Stimulated activated CD8-positive, alpha-beta memory T cell treated with anti-CD3 and anti-CD28 coated beads, Interleukin-7, amount 100 ng/mL, for 1 hour (primary cell): Measurements from ENCODE around the gene MCTP1.

Experiments used
- DNase-seq, 2 donors: peaks; one replicate each; pipeline ENCODE4 v3.0.0-alpha.2; 2020; ENCODE audit warnings: low read depth in 2 of 2

Gene MCTP1

DNA sequence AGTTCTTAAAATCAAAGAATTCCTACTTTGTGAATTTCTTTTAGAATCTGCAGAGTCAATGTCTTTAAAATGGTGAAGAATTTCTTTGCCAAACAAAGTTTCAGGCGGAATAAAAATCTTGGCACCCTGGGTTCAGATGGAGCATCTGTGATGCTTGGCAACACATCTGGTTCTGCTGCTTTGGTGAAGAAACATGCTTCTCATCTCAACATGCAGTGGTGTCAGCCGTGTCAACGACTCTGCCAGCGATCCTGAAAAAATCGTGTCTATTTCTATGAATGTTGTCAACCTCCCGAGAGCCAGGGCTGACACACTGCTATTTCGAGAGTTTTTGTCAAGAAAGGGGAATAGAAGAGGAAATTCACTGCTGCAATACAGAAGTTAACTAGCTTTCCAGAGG is 514.9 kb downstream of the MCTP1 start:
- no peak for DNase-seq

DNA sequence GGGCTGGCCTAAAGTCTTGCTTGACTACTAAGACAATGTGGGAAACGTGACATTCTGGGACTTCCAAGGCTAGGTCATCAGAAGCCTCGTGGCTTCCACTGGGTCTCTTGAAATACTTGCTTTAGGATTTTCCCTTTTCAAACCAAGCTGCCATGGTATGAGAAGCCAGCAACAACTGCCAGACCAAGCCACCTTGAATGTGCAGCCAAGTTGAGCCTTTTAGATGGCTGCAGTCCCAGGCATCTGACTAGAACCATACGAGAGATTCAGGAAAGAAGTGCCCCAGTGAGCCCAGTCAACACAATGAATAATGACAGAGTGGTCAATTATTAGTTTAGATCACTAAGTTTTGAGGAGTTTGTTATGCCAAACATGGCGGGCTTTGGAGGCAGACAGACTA is 523.1 kb downstream of the MCTP1 start:
- no peak for DNase-seq

DNA sequence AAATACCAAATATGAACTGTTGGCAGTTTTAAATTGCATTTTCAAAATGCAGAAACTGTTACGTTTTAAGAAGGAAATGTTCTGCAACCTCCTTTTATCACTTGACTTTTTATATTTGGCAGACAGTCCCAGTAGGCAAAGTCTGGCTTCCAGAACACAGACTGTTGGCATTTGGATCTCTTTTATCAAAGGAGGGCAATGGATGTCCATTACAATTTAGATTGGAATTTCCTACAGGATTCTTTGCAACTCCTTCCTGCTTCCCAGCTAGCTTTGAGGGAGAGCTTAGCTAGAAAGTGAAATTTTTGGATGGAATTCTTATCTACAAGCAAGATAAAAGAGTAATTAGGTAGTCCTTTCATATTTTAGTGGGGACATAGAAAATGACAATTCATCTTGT is 523.8 kb downstream of the MCTP1 start:
- DNase-seq = no peak

DNA sequence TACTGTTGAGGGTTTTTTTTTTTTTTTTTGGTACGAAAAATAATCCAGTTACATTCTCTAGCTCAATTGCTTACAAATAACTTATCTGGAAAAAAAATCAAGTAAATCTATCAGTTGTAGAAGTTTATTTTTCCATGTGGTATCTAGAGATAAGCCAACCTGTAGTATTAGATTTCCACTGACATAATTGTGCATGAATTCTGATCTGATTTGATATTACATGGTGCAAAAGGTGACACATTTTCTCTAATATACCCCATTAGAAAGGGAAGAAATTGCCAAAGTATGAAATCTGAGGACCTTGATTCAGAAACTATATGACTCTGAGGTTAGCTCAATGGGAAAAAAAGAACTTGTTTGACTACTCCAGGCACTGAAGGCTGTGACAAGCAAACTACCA is 524.9 kb downstream of the MCTP1 start:
- no peak for DNase-seq

DNA sequence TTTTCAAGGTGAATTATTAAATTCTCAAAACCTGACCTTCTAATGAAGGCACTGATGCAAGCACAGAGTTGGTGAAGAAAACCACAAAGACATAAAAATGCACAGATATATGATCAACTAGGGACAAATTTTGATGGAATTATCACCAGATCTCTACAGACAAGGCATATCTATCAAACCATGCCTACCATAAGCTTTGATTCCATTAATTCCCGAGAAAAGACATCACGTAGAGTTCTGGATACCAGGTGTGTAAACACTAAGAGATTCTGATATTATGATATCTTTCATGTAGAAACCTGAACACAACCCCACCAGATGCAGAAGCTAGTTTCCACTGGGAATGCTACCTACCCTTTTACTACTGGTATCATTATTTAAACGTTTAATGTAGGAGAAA is 525.9 kb downstream of the MCTP1 start:
- no peak for DNase-seq

DNA sequence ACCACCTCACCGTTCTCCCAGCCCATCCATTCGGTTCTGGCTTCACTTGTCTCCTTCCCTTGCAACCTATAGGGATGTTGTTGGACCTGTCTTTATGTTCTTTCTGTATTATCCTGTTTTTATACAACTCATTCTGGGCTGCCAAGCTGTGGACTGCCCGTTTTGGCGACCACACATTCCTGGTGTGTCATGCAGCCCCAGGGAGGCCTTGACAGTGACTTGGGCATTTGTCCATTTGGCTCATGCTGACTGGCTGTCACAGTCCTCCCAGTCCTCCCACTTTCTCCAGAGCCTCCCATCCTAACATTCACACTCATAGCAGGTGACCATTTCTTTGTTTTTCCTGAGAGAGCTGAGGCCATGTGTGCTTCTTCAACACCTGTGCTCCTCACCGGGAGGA is 530.1 kb downstream of the MCTP1 start:
- no peak for DNase-seq

- DNase-seq = no peak
These were observed 533.4 kb downstream of the MCTP1 start for GRCh38 chr5:94751460-94751859.

DNA sequence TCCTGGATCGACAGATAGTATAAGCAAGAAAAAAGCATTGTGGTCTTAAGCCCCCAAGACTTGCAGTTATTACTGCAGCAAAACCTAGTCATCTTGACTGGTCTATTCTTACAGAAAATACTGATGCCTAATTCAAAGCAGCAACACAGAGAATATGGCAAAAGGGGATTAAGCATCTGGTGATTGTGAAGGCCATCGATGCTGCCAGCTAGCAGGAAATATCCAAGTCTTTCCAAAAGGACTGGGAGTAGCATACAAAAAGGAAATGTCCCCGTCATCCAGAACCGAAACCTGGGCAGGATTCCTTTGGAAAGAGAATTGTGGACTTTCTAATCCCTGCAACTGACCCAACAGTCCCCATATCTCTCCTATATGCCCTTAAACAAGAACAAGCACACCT is 534.2 kb downstream of the MCTP1 start:
- no peak for DNase-seq

DNA sequence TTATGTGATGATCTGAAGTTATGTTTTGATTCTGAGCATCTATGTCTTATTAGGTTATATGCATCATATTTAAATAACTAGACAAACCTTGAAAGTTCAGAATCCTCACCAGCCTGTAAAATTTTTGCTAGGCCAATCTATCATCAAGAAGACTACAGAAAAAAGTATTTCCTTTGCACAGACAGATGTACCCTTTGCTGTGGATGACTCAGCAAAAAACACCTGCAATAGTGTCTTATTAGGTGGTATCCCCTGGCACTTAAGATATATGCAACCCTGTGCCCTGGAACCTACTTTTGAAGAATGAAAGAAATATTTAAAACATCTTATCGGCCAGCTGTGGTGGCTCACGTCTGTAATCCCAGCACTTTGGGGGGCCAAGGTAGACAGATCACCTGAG is 535.9 kb downstream of the MCTP1 start:
- DNase-seq = no peak

- DNase-seq = no peak
These were observed 536.7 kb downstream of the MCTP1 start for GRCh38 chr5:94748212-94748611.

GRCh38 chr5:94747371-94747770 is 537.5 kb downstream of the MCTP1 start:
- no peak for DNase-seq

- no peak for DNase-seq
These were observed 538.2 kb downstream of the MCTP1 start for GRCh38 chr5:94746731-94747124.

- DNase-seq = no peak
These were observed 538.8 kb downstream of the MCTP1 start for GRCh38 chr5:94745786-94746730.

- DNase-seq = no peak
These were observed 540.0 kb downstream of the MCTP1 start for GRCh38 chr5:94744906-94745305.

DNA sequence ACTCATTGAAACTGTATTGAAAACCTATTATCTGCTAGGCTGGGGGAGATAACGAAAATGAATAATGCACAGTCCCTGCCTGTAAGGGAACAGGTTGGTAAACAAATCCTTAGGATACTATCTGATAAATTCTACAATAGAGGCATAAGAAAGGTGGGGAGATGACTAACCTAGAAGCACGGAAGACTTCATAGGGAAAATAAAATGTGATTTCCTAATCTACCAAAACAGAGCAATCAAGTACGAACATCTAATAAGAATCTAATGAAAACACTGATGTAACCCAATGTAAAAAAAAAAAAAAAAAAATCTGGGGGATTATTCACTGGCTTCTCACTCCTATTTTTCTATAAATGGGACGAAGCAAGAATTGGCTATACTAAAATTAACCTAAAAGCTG is 542.0 kb downstream of the MCTP1 start:
- no peak for DNase-seq

DNA sequence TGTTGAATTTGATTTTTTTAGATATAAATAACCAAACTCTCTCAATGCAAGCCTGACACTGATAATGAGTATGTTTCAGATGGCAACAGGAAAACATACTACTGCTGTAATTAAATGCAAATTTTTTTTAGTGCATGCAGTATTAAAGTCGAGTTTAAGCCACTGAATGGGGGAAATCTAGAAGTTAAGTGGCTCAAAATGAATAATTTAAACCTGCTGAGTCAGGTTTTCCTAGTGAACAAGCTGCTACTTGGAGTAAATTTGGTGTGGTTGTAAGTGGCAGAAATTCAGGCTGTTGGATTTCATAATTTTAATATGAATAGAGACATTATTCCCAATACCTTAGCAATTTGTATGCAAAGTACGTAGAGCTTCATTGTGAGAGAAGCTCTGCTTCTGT is 544.6 kb downstream of the MCTP1 start:
- DNase-seq = no peak

- DNase-seq = no peak
These were observed 548.4 kb downstream of the MCTP1 start for GRCh38 chr5:94736498-94736897.

GRCh38 chr5:94731471-94731870 is 553.4 kb downstream of the MCTP1 start:
- no peak for DNase-seq

DNA sequence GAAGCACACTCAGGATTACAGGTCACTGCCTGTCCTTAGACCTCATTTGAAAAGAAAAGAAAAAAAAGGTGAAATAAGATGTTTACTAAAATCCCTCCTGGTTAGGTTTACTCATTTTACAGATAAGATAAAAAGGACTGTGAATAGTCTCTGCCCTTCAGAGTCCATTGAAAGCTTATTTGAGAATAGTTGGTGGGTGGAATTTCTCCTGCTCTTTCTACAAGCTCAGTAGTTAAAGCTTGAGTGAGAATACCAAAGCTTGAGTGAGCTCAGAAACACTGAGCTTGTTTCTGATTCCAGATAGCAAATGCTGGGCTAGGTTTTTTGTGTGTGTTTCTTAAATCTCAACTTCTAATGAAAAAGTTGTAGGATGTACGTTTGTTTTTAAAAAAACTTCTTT is 559.8 kb downstream of the MCTP1 start:
- DNase-seq = no peak

DNA sequence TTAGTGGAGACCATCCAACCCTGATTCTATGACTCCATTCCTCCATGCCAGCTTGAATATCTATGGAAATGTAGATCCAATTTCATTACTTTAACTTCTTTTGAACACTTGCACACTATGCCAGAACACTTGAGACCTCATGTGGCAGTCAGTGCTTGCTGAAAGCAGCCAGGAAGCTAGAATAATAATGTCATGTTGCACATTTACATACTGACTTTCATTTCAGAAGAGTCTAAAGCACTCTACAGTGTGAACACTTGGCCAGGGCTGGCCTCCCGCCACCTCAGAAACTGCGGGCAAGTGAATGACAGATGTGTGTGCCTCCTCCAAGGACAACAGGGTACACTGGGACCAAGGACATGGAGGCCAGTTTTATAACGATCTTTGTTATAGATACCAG is 569.1 kb downstream of the MCTP1 start:
- DNase-seq = no peak

DNA sequence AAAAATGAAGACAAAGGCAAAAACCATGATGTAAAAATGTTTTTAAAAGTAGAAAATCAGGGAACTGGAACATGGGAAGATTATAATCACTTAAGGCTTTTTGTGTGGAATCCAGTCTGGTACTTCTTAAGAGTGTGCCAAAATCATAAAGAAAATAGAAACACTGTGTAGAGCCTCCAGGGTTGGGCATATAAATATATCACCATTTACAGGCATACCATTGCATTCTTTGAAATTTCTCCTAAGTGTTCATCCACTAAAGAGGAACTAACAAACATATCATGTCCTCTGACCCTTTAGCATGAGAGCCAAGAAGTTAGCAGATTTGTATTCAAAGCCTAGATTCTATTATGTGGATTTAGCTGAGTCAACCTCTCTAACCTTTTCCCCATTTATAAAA is 573.1 kb downstream of the MCTP1 start:
- DNase-seq = no peak

DNA sequence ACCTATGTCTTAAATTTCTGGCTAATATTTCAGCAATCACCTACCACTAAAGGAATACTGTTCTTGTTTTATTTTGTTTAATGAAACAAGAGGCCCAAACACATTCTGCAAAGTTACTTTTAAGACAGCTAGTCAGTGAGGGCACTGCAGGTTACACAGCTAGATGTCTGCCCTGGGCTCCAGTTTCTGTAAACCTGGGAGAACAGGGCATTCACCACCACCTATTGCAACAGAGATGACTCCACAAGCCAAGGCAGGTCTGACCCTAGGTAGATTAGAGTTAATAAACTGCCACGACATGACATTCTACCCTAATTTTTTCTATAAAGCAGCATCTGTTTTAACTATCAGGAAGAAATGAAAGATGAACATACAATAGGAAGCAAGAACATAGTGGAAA is 575.6 kb downstream of the MCTP1 start:
- no peak for DNase-seq

GRCh38 chr5:94707359-94707758 is 577.5 kb downstream of the MCTP1 start:
- no peak for DNase-seq

- DNase-seq = no peak
These were observed 579.5 kb downstream of the MCTP1 start for GRCh38 chr5:94705427-94705826.
